Calu3 (cell line): ENCODE results near the gene ZBTB14. TPM values are rescaled to one million over a fixed set of nuclear protein-coding genes. Genes with fewer than 3 reads are reported as not detected.

Experiments
- BruUV-seq: library from RNA; stranded (reverse); fragments of 400-500 nt; replicated peaks from 2 replicates; lab custom pipeline; 2021; lab: Mats Ljungman, UMichigan
- CTCF ChIA-PET: fragments of 300-600 bp; sonication (Branson Sonifier 250); formaldehyde crosslinking; loops from one replicate; lab custom pipeline; 2022; ENCODE audit warnings: antibody characterized with exemption; lab: Charles Lee
- DNase-seq: peaks from one replicate; pipeline ENCODE4 v3.0.0; 2022
- H3K27ac Mint-ChIP-seq: one replicate; pipeline ENCODE4 v1.8.0; 2022; ENCODE audit warnings: mixed read lengths; ENCODE audit not compliant: unreplicated experiment
- H3K27me3 Mint-ChIP-seq: one replicate; pipeline ENCODE4 v1.8.0; 2022; ENCODE audit warnings: mixed read lengths; ENCODE audit not compliant: unreplicated experiment
- H3K36me3 Mint-ChIP-seq: one replicate; pipeline ENCODE4 v1.8.0; 2022; ENCODE audit warnings: mild to moderate bottlenecking, moderate library complexity, mixed read lengths; ENCODE audit not compliant: insufficient read depth, unreplicated experiment
- H3K4me1 Mint-ChIP-seq: one replicate; pipeline ENCODE4 v1.8.0; 2022; ENCODE audit warnings: mild to moderate bottlenecking, low read depth, mixed read lengths; ENCODE audit not compliant: unreplicated experiment
- H3K4me3 Mint-ChIP-seq: one replicate; pipeline ENCODE4 v1.8.0; 2022; ENCODE audit warnings: mild to moderate bottlenecking, low read depth, moderate library complexity, mixed read lengths; ENCODE audit not compliant: unreplicated experiment
- H3K9me3 Mint-ChIP-seq: one replicate; pipeline ENCODE4 v1.8.0; 2022; ENCODE audit warnings: low read depth, mixed read lengths; ENCODE audit not compliant: unreplicated experiment
- intact Hi-C: fragments of 100-400 bp; cut with micrococcal nuclease; formaldehyde crosslinking; loops from one replicate; pipeline ENCODE4 v1.10.0; 2022; ENCODE audit not compliant: unreplicated experiment
- total RNA-seq: library from RNA; stranded (reverse); gene quantifications from 2 replicates; pipeline ENCODE4 v1.2.3, GENCODE V29; 2022
- TF ChIP-seq, protein P1 (sequence below): fragments of 200-600 bp; IDR thresholded peaks from one replicate; pipeline ENCODE4 v1.8.0; 2022; ENCODE audit warnings: antibody characterized with exemption; ENCODE audit not compliant: unreplicated experiment

ZBTB14 gene
- total RNA-seq, 1 experiment from 2014 or later: 12.9 TPM

GRCh38 chr18:5266721-5267120 is 28.8 kb downstream of the ZBTB14 start:
- TF ChIP-seq, protein P1, sequence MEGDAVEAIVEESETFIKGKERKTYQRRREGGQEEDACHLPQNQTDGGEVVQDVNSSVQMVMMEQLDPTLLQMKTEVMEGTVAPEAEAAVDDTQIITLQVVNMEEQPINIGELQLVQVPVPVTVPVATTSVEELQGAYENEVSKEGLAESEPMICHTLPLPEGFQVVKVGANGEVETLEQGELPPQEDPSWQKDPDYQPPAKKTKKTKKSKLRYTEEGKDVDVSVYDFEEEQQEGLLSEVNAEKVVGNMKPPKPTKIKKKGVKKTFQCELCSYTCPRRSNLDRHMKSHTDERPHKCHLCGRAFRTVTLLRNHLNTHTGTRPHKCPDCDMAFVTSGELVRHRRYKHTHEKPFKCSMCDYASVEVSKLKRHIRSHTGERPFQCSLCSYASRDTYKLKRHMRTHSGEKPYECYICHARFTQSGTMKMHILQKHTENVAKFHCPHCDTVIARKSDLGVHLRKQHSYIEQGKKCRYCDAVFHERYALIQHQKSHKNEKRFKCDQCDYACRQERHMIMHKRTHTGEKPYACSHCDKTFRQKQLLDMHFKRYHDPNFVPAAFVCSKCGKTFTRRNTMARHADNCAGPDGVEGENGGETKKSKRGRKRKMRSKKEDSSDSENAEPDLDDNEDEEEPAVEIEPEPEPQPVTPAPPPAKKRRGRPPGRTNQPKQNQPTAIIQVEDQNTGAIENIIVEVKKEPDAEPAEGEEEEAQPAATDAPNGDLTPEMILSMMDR: no peak
- Mint-ChIP-seq H3K27me3 (peaks cover under 1% of the 10 kb centered on the region), H3K27ac (no peak overlapping the region), H3K4me1 (no peaks in the 10 kb centered on the region), H3K9me3 (peaks cover 8% of the 10 kb centered on the region), H3K4me3 (no peak overlapping the region), H3K36me3 (no peaks in the 10 kb centered on the region)
- intact Hi-C loops: no loop called here
- CTCF ChIA-PET: no interaction called here
- BruUV-seq: no TSS peak
- no peak for DNase-seq

DNA sequence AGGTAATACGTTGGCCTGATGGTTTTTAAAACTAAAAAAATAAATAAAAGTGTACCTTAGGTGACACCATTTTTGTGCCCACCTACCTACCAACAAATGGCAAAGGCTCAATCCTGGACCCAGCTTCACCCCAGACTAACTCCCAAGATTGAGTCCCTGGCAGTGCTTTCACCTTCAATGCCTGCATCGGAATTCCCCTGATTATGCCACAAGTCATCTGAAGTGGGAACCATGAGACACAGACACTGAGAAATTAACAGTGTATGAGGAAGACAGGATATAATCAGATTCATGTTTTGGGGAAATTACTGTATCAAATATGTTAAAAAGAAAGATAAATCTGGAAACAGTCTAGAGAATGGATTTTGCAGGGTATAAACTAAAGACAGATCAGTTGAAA is 41.6 kb downstream of the ZBTB14 start:
- TF ChIP-seq, protein P1: no peak
- no peak for DNase-seq
- CTCF ChIA-PET: no interaction called here

GRCh38 chr18:5251117-5251516 is 44.4 kb downstream of the ZBTB14 start:
- CTCF ChIA-PET: no interaction called here
- no peaks in the 10 kb centered on the region for H3K4me1 Mint-ChIP-seq

More for the DNA sequence above, 41.6 kb downstream of the ZBTB14 start:
- Mint-ChIP-seq H3K4me1 (no peaks in the 10 kb centered on the region), H3K4me3 (no peak overlapping the region), H3K27ac (no peak overlapping the region), H3K9me3 (no peaks in the 10 kb centered on the region), H3K27me3 (no peaks in the 10 kb centered on the region), H3K36me3 (no peaks in the 10 kb centered on the region)
- no TSS peak for BruUV-seq
- intact Hi-C loops: no loop called here

DNA sequence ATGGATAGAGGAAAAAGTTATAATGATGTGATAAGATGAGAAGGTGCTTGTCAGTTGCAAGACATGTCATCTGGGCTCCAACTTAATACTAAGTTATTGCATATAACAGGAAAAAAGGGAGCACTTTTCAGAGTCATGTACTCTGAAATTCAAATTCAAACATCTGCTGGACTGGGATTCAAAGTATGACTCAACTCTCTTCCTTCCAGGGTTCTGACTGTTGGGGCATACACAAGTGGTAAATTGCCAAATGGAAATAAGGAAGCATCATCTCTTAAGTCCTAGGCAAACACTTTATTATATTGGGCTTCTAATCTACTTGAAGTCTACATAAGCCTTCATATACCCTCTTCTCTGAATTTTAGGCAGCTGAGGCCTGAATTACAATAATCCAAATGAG is 44.9 kb downstream of the ZBTB14 start:
- DNase-seq: no peak
- Mint-ChIP-seq H3K4me3 (no peak overlapping the region), H3K27ac (no peak overlapping the region), H3K4me1 (no peaks in the 10 kb centered on the region), H3K9me3 (no peaks in the 10 kb centered on the region), H3K36me3 (no peaks in the 10 kb centered on the region), H3K27me3 (no peaks in the 10 kb centered on the region)
- TF ChIP-seq, protein P1: no peak
- intact Hi-C loops: no loop called here
- no TSS peak for BruUV-seq
- CTCF ChIA-PET: no interaction called here

More at GRCh38 chr18:5251117-5251516, 44.4 kb downstream of the ZBTB14 start:
- Mint-ChIP-seq H3K4me3 (no peak overlapping the region), H3K27ac (no peak overlapping the region), H3K36me3 (no peaks in the 10 kb centered on the region), H3K9me3 (no peaks in the 10 kb centered on the region), H3K27me3 (no peaks in the 10 kb centered on the region)
- TF ChIP-seq, protein P1: no peak
- intact Hi-C loops: no loop called here
- DNase-seq: no peak
- BruUV-seq: no TSS peak
